K562 (cell line): ENCODE data around the gene TRIM33. TPM values are rescaled to one million over a fixed set of nuclear protein-coding genes. Genes with fewer than 3 reads are reported as not detected.

ENCODE experiments used
- ATAC-seq: fragments of 200-7000 bp; cut with Tn5 transposase; 3 replicates; pipeline ENCODE4 v1.9.1; 2020; ENCODE audit warnings: moderate library complexity
- BruUV-seq: library from RNA; stranded (reverse); fragments of 400-500 nt; replicated peaks from 2 replicates; lab custom pipeline; 2021; lab: Mats Ljungman, UMichigan
- CTCF ChIA-PET: fragments of 300-600 bp; formaldehyde crosslinking; extraction: SDS; loops from one replicate; lab custom pipeline; 2021; ENCODE audit warnings: low intra/inter-chr PET ratio; lab: Yijun Ruan, JAX
- POLR2A ChIA-PET: fragments of 300-600, 350-650 bp; sonication (Branson Sonifier 250); formaldehyde crosslinking; extraction: SDS; loops from one replicate; lab custom pipeline; 2021; ENCODE audit warnings: antibody characterized with exemption, inconsistent platforms; lab: Yijun Ruan, JAX
- DNase-seq, 4 experiments: peaks; one replicate each; pipeline versions ENCODE4 v3.0.0 to v3.0.0-alpha.2; 2011 to 2018; ENCODE audit warnings: low spot score in 3 of 4, mixed read lengths in 3 of 4; ENCODE audit errors: extremely low read depth in 1 of 4
- FAIRE-seq: peaks from 2 replicates; lab custom pipeline; 2011; peaks lifted over from hg19 to GRCh38; lab: Jason Lieb, UNC
- H2AFZ ChIP-seq: 2 replicates; pipeline ENCODE4 v1.6.0; 2011; ENCODE audit warnings: low read depth, low read length, control low read depth, inconsistent platforms
- H3K27ac ChIP-seq: fragments of 200-600 bp; 3 replicates; pipeline ENCODE4 v1.8.0; 2011; ENCODE audit warnings: low read depth, mild to moderate bottlenecking, control low read depth, inconsistent platforms, low read length, moderate library complexity, mixed read lengths; ENCODE audit errors: extremely low read depth
- H3K27me3 ChIP-seq, 2 experiments: fragments of 300-600 bp in 1 of 2; 2 replicates in 1 of 2; 3 replicates in 1 of 2; pipeline versions ENCODE4 v1.6.0 to v1.8.0; 2011; ENCODE audit warnings: inconsistent platforms in 2 of 2, low read length in 2 of 2, mild to moderate bottlenecking in 1 of 2, mixed read lengths in 1 of 2, moderate library complexity in 1 of 2; ENCODE audit not compliant: control insufficient read depth in 2 of 2, insufficient read depth in 2 of 2
- H3K36me3 ChIP-seq: fragments of 300-600 bp; 3 replicates; pipeline ENCODE4 v1.8.0; 2011; ENCODE audit warnings: mild to moderate bottlenecking, low read length, inconsistent platforms; ENCODE audit not compliant: control insufficient read depth, insufficient read depth
- H3K4me1 ChIP-seq, 2 experiments: fragments of 200-600 bp in 1 of 2; replicated peaks in 1 of 2; 2 replicates in 1 of 2; 3 replicates in 1 of 2; pipeline versions ENCODE4 v1.5.1 to v1.8.0; 2011; ENCODE audit warnings: inconsistent platforms in 2 of 2, low read length in 2 of 2, mild to moderate bottlenecking in 1 of 2, mixed read lengths in 1 of 2, moderate library complexity in 1 of 2; ENCODE audit not compliant: control insufficient read depth in 2 of 2, insufficient read depth in 2 of 2
- H3K4me2 ChIP-seq: 2 replicates; pipeline ENCODE4 v1.6.1; 2011; ENCODE audit warnings: low read length, control low read depth, inconsistent platforms, mixed read lengths; ENCODE audit not compliant: insufficient read depth
- H3K4me3 ChIP-seq: fragments of 200-600 bp; sonication (generic), shearing (Covaris generic); 2 replicates; pipeline ENCODE4 v1.5.1; 2016; ENCODE audit warnings: control low read depth, inconsistent platforms
- H3K79me2 ChIP-seq: fragments of 200-600 bp; 3 replicates; pipeline ENCODE4 v1.8.0; 2011; ENCODE audit warnings: low read length, inconsistent platforms; ENCODE audit not compliant: control insufficient read depth, insufficient read depth
- H3K9ac ChIP-seq, 2 experiments: 2 replicates each; pipeline versions ENCODE4 v1.6.0 to v1.6.1; 2011; ENCODE audit warnings: low read depth in 2 of 2, low read length in 2 of 2, control low read depth in 1 of 2, inconsistent platforms in 1 of 2, mild to moderate bottlenecking in 1 of 2, mixed read lengths in 1 of 2; ENCODE audit not compliant: insufficient read depth in 1 of 2
- H3K9me1 ChIP-seq: one replicate; pipeline ENCODE4 v1.6.0; 2011; ENCODE audit warnings: inconsistent platforms, mild to moderate bottlenecking, low read length, moderate library complexity; ENCODE audit not compliant: control insufficient read depth, insufficient read depth
- H3K9me3 ChIP-seq: replicated peaks from 2 replicates; pipeline ENCODE4 v1.5.1; 2011; ENCODE audit warnings: low read depth, low read length, inconsistent platforms; ENCODE audit not compliant: control insufficient read depth, insufficient read depth
- H4K20me1 ChIP-seq: replicated peaks from 2 replicates; pipeline ENCODE4 v1.6.1; 2011; ENCODE audit warnings: low read length, inconsistent platforms, mixed read lengths; ENCODE audit not compliant: control insufficient read depth, insufficient read depth
- BRF1 ChIP-seq: IDR thresholded peaks from 3 replicates; pipeline ENCODE4 v1.6.1; 2011; ENCODE audit warnings: borderline replicate concordance, mild to moderate bottlenecking; ENCODE audit not compliant: insufficient read length; ENCODE audit errors: extremely low read depth
- CEBPG ChIP-seq, 3 experiments: fragments of 200-800 bp in 1 of 3; sonication (Bioruptor generic) in 1 of 3; sonication (generic) in 1 of 3; formaldehyde crosslinking in 1 of 3; IDR thresholded peaks in 2 of 3; conservative IDR thresholded peaks in 1 of 3; 2 replicates each; pipeline versions ENCODE4 v1.6.1 to v1.8.0; 2016 to 2022; ENCODE audit warnings: missing compliant biosample characterization in 2 of 3, missing genetic modification characterization in 2 of 3, mild to moderate bottlenecking in 1 of 3, missing genetic modification reagents in 1 of 3
- FOS ChIP-seq: IDR thresholded peaks from 3 replicates; pipeline ENCODE4 v1.6.1; 2011; ENCODE audit not compliant: insufficient read length; ENCODE audit errors: extremely low read depth
- HOXB6 ChIP-seq: fragments of 250-450 bp; sonication (Bioruptor Pico); IDR thresholded peaks from 2 replicates; pipeline ENCODE4 v1.5.1; 2022; ENCODE audit warnings: mild to moderate bottlenecking, borderline replicate concordance
- ILK ChIP-seq: fragments of 450-650 bp; IDR thresholded peaks from 2 replicates; pipeline ENCODE4 v1.6.1; 2016; ENCODE audit warnings: missing genetic modification characterization, low read depth, mild to moderate bottlenecking, missing compliant biosample characterization, moderate library complexity, borderline replicate concordance
- JUND ChIP-seq, 2 experiments: IDR thresholded peaks; 2 replicates in 1 of 2; 3 replicates in 1 of 2; pipeline ENCODE4 v1.6.1; 2011; ENCODE audit warnings: borderline replicate concordance in 2 of 2, low read depth in 2 of 2, low read length in 2 of 2, improper control_type of control experiment in 1 of 2, missing biosample characterization in 1 of 2, missing genetic modification characterization in 1 of 2, missing genetic modification reagents in 1 of 2
- MEIS2 ChIP-seq: fragments of 450-650 bp; IDR thresholded peaks from 2 replicates; pipeline ENCODE4 v1.6.1; 2014; ENCODE audit warnings: mild to moderate bottlenecking; ENCODE audit not compliant: partially characterized antibody
- POU5F1 ChIP-seq: fragments of 150-350 bp; IDR thresholded peaks from 2 replicates; pipeline ENCODE4 v1.6.1; 2014; ENCODE audit warnings: borderline replicate concordance, low read length, low read depth, mild to moderate bottlenecking; ENCODE audit not compliant: partially characterized antibody
- PYGO2 ChIP-seq: fragments of 450-650 bp; IDR thresholded peaks from 2 replicates; pipeline ENCODE4 v1.6.1; 2016; ENCODE audit warnings: mild to moderate bottlenecking, missing genetic modification characterization, moderate library complexity, missing compliant biosample characterization
- RUNX1 ChIP-seq: sonication (generic); IDR thresholded peaks from 2 replicates; pipeline ENCODE4 v1.6.1; 2016; ENCODE audit warnings: antibody characterized with exemption, low read depth
- SMARCC2 ChIP-seq: fragments of 450-650 bp; IDR thresholded peaks from 2 replicates; pipeline ENCODE4 v1.6.1; 2017; ENCODE audit warnings: antibody characterized with exemption, moderate library complexity, mild to moderate bottlenecking, low read depth
- ZBED1 ChIP-seq: IDR thresholded peaks from 2 replicates; pipeline ENCODE4 v1.6.1; 2014
- ZEB2 ChIP-seq: fragments of 450-650 bp; IDR thresholded peaks from 2 replicates; pipeline ENCODE4 v1.6.1; 2016
- WGBS: fragments of 100-300 bp; shearing (Covaris generic); methylation state at CpG from one replicate; pipeline ENCODE4 v1.1.6; 2016; ENCODE audit warnings: low coverage, mixed read lengths; ENCODE audit not compliant: insufficient coverage; ENCODE audit errors: missing lambda C conversion rate; 5-methylcytosine and 5-hydroxymethylcytosine counted together
- in situ Hi-C: fragments of 300-500 bp; cut with MboI; formaldehyde crosslinking; loops from 4 replicates; pipeline ENCODE4 v1.15.0; 2018; ENCODE audit warnings: inconsistent platforms, mixed read lengths
- intact Hi-C: fragments of 100-400 bp; cut with micrococcal nuclease; formaldehyde crosslinking; loops from 2 replicates; pipeline ENCODE4 v1.14.2; 2022
- polyA plus RNA-seq, 8 experiments: library from polyadenylated mRNA; depleted of rRNA in 4 of 8; stranded (reverse) in 5 of 8; unstranded in 3 of 8; fragments of >200 nt; fragmentation: Nextera tagmentation in 2 of 8; fragmentation: Illumina TruSeq in 1 of 8; extraction: Ambion mirVana in 2 of 8; extraction: Trizol in 1 of 8; gene quantifications; 2 replicates each; pipeline versions ENCODE4 v1.2.1 to v1.2.3, GENCODE V29; 2011 to 2014; ENCODE audit warnings: inconsistent platforms in 1 of 8, missing spikeins in 1 of 8
- total RNA-seq, 7 experiments: library from RNA; depleted of rRNA in 6 of 7; stranded (reverse); fragments of >200 nt in 6 of 7; fragmentation: Illumina TruSeq in 2 of 7; extraction: Trizol in 2 of 7; gene quantifications; 2 replicates each; pipeline versions ENCODE4 v1.2.1 to v1.2.3, GENCODE V29; 2011 to 2021; ENCODE audit warnings: low replicate concordance in 1 of 7
- TF ChIP-seq, protein P1 (sequence below): fragments of 450-650 bp; formaldehyde crosslinking; IDR thresholded peaks from 2 replicates; pipeline ENCODE4 v1.4.0; 2022; ENCODE audit warnings: missing genetic modification characterization
- TF ChIP-seq, protein P2 (sequence below), 2 experiments: fragments of 450-650 bp; IDR thresholded peaks; 2 replicates each; pipeline ENCODE4 v1.6.1; 2016
- TF ChIP-seq, protein P3 (sequence below): fragments of 250-450 bp; sonication (Bioruptor Pico); IDR thresholded peaks from 2 replicates; pipeline ENCODE4 v1.9.0; 2021; ENCODE audit warnings: mild to moderate bottlenecking, inconsistent platforms

The TRIM33 gene
- total and polyA plus RNA-seq, 9 of the 15 experiments (the other 6 are each of a cell fraction or from before 2014, with no cell fraction given): 9.3 to 58.4 (median 40.2) TPM

DNA sequence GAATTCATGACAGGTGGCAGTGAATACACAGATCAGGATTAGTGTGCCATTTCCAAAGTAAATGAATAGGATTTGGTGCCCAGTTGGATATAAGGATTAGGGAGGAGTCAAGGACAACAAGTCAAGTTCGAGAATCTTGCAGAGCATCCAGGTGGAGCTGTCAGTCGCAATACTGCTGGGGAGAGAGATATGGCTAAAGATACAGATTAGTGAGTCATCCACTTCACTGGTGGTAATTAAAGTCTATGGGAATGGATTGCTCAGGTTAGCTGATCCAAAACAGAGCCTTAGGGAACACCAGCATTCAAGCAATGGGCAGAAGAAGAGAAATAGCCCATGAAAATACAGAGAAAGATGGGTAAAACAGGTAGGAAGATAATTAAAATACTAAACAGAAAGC, 43.6 kb upstream of the TRIM33 start:
- Histone ChIP-seq H4K20me1 (no peaks in the 10 kb centered on the region), H3K9me1 (no peaks in the 10 kb centered on the region), H3K27ac (no peak overlapping the region), H3K4me3 (no peak overlapping the region), H3K27me3 (no peaks in the 10 kb centered on the region), H3K36me3 (no peaks in the 10 kb centered on the region; the same call in 2 of the 3 replicates), H3K9ac (no peak overlapping the region), H3K79me2 (no peaks in the 10 kb centered on the region), H3K4me2 (no peak overlapping the region), H3K9me3 (no peaks in the 10 kb centered on the region), H2AFZ (no peak overlapping the region), H3K4me1 (no peaks in the 10 kb centered on the region; a peak in 1 of 5 replicates)
- CTCF ChIA-PET: no interaction called here
- 14% methylated on average over 2 of the region's 2 CpGs for WGBS
- in situ Hi-C loops: no loop called here
- FAIRE-seq (no peak), DNase-seq (peak in 2 of 4 experiments; percentile 17 to 35), ATAC-seq (no peak)
- POLR2A ChIA-PET: interaction anchor here (0.6 to 2.2 kb wide), 3 partner anchors 13 to 44 kb away, joined by 3 to 6 read pairs (median 5); partner anchors contain the start of gene TRIM33
- intact Hi-C loops: no loop called here
- no TSS peak for BruUV-seq
- TF ChIP-seq MEIS2 (peak; percentile 25), PYGO2 (tag) (no peak), ZEB2 (0 out of 2 replicates have a peak, but pooled peaks have one; percentile 48), SMARCC2 (no peak), POU5F1 (no peak), JUND (IDR thresholded peaks at IDR 0.05; ENCODE audit: borderline replicate concordance, low read depth, low read length) (peak; percentile 81), JUND (tag; IDR thresholded peaks at IDR 0.05; ENCODE audit: borderline replicate concordance, low read depth, low read length) (no peak; the same call in 2 of the 3 replicates), RUNX1 (no peak), ZBED1 (no peak), CEBPG (CRISPR knock-in tag; IDR thresholded peaks at IDR 0.05) (no peak), CEBPG (tag; conservative IDR thresholded peaks at IDR 0.05 in 1 of 2, IDR thresholded peaks at IDR 0.05 in 1 of 2) (no peak), HOXB6 (no peak), BRF1 (no peak), FOS (peak; percentile 6), ILK (tag) (no peak)
- TF ChIP-seq, protein P1, sequence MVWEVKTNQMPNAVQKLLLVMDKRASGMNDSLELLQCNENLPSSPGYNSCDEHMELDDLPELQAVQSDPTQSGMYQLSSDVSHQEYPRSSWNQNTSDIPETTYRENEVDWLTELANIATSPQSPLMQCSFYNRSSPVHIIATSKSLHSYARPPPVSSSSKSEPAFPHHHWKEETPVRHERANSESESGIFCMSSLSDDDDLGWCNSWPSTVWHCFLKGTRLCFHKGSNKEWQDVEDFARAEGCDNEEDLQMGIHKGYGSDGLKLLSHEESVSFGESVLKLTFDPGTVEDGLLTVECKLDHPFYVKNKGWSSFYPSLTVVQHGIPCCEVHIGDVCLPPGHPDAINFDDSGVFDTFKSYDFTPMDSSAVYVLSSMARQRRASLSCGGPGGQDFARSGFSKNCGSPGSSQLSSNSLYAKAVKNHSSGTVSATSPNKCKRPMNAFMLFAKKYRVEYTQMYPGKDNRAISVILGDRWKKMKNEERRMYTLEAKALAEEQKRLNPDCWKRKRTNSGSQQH (CRISPR knock-in tag): no peak
- TF ChIP-seq, protein P2, sequence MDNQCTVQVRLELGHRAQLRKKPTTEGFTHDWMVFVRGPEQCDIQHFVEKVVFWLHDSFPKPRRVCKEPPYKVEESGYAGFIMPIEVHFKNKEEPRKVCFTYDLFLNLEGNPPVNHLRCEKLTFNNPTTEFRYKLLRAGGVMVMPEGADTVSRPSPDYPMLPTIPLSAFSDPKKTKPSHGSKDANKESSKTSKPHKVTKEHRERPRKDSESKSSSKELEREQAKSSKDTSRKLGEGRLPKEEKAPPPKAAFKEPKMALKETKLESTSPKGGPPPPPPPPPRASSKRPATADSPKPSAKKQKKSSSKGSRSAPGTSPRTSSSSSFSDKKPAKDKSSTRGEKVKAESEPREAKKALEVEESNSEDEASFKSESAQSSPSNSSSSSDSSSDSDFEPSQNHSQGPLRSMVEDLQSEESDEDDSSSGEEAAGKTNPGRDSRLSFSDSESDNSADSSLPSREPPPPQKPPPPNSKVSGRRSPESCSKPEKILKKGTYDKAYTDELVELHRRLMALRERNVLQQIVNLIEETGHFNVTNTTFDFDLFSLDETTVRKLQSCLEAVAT (IDR thresholded peaks at IDR 0.05): 0 out of 4 replicates have a peak, but pooled peaks of 1 of the 2 experiments have one; percentile 34
- TF ChIP-seq, protein P3, sequence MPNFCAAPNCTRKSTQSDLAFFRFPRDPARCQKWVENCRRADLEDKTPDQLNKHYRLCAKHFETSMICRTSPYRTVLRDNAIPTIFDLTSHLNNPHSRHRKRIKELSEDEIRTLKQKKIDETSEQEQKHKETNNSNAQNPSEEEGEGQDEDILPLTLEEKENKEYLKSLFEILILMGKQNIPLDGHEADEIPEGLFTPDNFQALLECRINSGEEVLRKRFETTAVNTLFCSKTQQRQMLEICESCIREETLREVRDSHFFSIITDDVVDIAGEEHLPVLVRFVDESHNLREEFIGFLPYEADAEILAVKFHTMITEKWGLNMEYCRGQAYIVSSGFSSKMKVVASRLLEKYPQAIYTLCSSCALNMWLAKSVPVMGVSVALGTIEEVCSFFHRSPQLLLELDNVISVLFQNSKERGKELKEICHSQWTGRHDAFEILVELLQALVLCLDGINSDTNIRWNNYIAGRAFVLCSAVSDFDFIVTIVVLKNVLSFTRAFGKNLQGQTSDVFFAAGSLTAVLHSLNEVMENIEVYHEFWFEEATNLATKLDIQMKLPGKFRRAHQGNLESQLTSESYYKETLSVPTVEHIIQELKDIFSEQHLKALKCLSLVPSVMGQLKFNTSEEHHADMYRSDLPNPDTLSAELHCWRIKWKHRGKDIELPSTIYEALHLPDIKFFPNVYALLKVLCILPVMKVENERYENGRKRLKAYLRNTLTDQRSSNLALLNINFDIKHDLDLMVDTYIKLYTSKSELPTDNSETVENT: no peak
